Measurements from ENCODE around the gene TEX55.
A peak's percentile ranks its signal among the peaks of the same experiment; 100 is the strongest.
"Not testable (repeated sequence)": the region's sequence is repeated elsewhere in the genome, so short reads cannot be mapped to it uniquely, and the experiment has no call there.

Gene TEX55

DNA sequence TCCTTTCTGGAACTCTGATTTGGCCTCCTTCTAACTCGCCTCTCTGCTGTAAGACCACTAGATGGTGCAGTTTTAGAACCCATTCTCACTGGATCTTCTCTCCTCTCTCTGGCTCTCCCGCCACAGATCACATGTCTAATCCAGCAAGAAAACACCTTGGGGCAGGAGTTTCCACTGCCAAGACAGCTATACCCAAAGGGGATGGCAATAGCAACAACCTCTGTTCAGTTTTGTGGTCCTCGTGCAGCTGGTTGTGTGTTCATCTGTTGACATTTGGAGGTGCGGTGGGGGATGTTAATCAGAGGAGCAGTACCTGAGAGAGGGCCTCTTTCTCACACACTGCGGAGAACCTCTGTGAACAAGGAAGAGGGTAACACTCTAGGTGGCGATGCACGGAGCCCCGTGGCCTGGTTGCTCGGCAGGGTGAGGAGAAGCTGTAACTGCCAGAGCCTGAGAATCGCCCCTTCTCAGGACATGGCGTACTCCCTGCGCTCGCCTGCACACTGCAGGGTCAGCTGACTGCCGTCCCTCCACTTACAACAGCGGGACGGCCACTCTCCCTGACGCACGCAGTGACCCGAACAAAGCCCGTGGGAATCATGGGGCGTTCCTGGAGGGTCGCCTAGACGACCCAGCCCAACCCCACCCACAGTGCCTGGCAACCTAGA, at the start of gene TEX55:
Gene TEX55, plus strand, starts transcription at position 666 of the 668 bp plus-strand sequence. CDS start 25 bp downstream, outside the sequence.
- peak; percentile 56 for DNase-seq

- no peak for DNase-seq
Observed at GRCh38 chr3:119098003-119098402, 48.0 kb upstream of the TEX55 start.

DNA sequence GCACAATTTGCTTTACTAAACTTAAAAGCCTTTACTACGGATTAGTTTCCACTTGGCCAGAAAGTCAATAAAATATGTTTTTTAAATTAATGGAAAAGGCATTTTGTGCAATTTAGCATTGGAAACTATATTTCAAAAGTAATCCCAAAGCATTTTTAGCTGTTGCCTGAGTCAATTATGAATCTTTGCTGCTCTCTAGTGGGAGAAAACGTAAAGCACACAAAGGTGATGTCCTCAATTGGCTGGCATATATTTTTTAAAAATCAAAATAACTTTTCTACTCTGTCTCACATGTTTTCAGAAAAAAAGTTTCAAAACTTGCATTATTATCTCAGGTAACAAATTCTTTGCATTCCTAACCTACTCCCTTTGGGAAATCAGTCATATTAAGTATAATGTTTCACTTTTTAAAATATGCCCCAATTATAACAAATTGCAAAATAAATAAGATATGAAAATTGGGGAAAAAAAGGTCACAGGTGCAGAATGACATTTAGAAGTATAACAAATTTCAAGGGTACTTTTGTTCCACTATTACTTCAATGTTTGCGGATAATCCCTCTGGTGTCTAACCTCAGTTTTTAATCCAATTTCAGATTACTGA, 47.2 kb upstream of the TEX55 start:
- DNase-seq = peak; percentile 49

DNA sequence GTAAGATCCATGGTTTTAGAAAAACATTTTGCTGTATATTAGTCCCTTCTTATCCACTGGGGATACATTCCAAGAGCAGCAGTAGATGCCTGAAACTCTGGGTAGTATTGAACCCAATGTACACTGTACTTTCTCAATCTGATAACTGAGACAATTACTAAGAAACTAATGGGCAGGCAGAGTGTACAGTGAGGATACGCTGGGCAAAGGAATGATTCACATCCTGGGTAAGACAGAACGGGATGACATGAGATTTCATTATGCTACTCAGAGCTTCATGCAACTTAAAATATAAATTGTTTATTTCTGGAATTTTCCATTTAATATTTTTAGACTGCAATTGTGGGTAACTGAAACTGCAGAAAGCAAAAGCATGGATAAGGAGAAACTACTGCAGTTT, 46.2 kb upstream of the TEX55 start:
- DNase-seq = no peak

GRCh38 chr3:119104031-119104430, 41.9 kb upstream of the TEX55 start:
- no peak for DNase-seq

GRCh38 chr3:119118330-119118729, 27.6 kb upstream of the TEX55 start:
- DNase-seq = not testable (repeated sequence)

DNA sequence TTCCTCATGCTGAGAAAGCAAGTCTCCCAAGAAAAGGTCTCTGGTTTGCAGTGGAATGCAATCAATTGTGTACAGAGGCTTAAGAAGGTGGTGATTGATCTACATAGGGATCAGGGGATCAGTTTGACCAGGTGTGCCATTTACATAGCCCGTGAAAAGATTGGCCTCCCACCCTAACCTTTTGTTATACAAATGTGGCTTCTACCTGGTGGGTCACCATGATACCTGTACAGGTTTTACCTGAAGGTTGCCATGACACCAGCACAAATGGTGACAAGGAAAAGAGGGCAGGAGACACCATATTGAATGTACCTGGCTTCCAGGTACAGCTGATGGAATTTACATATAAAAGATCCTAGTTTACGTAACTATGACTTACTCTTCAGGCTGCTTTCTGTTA, 25.5 kb upstream of the TEX55 start:
- DNase-seq = no peak

DNA sequence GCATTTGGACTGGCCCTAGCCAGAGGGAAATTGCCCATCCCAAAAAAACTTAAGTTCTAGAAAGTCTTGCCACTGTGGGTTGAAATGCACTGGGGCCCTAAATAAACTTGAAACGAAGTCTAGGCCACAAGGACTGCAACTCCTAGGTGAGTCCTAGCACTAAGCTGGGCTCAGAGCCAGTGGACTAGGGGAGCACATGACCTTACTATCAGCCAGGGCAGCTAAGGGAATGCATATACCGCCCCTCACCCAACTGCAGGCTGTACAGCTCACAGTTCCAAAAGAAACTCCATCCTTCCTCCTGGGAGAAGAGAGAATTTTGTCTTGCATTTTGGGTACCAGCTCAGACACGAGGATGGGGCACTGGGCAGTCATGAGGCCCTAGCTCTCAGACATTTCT, 23.6 kb upstream of the TEX55 start:
- no peak for DNase-seq

DNA sequence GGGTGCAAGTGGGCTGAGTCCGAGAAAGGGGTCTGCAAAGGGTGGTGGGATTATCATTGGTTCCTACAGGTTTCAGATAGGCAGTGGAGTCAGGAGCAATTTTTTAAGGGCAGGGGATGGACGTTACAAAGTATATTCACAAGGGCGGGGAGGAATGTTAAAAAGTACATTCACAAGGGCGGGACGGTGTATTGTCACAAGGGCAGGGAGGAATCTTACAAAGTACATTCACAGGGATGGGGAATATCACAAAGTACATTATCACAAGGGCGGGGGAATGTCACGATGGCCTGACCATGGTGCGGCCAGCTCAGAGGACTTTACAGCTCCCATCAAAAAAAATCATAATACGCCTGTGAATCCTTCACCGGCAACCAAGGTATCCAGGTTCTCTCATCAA, 20.6 kb upstream of the TEX55 start:
- DNase-seq = no peak

GRCh38 chr3:119125742-119126504, 20.0 kb upstream of the TEX55 start:
- DNase-seq = no peak

- DNase-seq = not testable (repeated sequence)
Observed at GRCh38 chr3:119130291-119130690, 15.7 kb upstream of the TEX55 start.

DNA sequence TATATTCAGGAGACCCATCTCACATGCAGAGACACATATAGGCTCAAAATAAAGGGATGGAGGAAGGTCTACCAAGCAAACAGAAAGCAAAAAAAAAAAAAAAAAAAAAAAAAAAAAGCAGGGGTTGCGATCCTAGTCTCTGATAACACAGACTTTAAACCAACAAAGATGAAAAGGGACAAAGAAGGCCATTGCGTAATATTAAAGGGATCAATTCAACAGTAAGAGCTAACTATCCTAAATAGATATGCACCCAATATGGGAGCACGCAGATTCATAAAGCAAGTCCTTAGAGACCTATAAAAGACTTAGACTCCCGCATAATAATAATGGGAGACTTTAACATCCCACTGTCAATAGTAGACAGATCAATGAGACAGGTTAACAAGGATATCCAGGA, 13.7 kb upstream of the TEX55 start:
- DNase-seq = not testable (repeated sequence)

- not testable (repeated sequence) for DNase-seq
Observed at GRCh38 chr3:119139360-119139759, 6.6 kb upstream of the TEX55 start.

DNA sequence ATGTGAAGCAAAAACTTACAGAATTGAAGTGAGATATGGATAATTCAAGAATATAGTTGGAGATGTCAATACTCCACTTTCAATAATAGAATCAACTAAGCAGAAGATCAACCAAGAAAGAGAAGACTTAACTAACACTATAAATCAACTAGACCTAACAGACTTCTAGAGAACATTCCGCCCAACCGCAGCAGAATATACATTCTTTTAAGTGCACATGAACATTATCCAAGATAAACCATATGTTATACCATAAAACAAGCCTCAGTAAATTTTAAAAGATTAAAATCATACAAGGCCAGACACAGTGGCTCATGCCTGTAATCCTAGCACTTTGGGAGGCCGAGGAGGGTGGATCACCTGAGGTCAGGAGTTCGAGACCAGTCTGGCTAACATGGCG, 5.5 kb upstream of the TEX55 start:
- no peak for DNase-seq

DNA sequence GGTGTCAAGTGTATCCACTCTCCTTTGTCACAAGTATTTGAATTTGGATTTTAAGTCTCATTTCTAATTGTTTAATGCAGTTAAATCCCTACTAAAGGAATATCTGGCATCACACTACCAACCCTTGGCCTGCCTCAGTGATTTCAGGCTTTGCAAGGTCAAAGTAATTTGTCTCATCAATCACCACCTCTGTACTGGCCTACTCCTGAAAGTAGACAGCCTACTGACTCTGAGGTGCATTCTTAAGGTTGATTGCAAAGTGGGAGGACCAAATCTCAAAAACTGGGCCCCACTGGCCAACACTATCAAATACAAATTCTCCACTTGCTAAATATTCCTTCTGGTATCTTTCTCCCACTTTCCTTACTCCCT, 851 bp upstream of the TEX55 start:
- DNase-seq = no peak

DNA sequence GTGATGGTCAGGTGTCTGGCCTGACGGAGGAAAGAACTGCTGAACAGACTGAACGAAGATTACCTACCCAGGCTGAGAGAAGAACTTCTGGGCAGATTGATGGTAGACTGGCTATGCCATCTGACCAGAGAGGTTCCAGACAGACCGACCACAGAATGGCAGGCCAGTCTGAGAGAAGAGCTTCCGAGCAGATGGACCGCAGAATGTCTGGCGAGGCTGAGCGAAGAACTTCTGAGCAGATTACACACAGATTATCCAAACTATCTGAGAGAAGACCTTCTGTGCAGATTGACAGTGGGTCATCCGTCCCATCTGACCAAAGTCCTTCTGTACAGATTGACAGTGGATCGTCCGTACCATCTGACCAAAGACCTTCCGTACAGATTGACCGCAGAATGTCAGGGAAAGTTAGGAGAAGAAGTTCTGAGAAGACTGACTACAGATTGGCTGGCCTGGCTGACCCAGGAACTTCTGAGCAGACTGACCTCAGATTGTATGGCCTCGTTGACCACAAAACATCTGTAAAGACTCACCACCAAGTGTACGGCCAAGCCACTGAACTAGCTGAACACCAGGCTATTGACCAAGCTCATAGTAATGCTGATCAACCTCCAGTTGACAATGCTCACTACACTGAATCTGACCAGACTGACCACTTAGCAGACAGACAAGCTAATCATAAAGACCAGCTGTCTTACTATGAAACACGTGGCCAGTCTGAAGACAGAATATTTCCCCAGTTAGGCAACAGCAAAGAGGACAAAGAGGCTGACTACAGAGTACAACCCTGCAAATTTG, 812 bp downstream of the TEX55 start:
- no peak for DNase-seq

GRCh38 chr3:119147494-119147893, 1.5 kb downstream of the TEX55 start:
- no peak for DNase-seq

GRCh38 chr3:119148493-119149180, 2.7 kb downstream of the TEX55 start:
- no peak for DNase-seq

DNA sequence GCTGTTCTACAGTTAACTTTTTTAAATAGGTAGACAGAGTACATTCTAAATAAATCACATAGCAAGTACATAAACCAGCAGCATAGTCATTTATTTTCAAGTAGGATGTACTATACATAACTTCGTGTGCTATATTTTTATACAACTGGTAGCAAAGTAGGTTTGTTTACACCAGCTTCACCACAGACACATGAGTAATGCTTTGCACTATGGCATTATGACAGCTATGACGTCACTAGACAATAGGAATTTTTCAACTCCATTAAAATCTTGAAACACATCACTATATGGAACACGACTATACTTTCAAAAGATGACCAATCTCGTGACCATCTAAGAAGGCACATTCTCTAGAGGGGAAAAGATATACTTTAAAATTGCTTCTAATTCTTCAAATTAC, 3.5 kb downstream of the TEX55 start:
- no peak for DNase-seq

GRCh38 chr3:119156868-119157267, 10.9 kb downstream of the TEX55 start:
- DNase-seq = no peak

DNA sequence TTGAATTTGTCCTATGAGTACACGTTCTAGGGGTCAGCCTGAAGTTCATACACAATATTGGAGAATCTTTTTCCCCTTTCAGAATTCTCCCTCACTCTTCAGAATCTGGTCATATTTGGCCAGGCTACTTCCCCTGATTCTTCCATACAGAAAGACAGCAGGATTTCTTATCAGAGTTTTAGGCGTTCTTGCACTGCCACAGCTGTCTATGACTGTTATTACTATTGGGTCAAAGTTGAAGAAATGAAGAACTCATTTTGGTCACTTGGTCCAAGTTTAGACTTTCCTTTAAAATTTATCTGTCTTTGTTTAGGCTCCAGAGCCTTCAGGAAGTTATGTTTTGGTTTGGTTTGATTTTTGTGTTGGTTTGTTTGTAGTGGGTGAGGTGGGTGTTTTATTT, 12.0 kb downstream of the TEX55 start:
- DNase-seq = no peak

DNA sequence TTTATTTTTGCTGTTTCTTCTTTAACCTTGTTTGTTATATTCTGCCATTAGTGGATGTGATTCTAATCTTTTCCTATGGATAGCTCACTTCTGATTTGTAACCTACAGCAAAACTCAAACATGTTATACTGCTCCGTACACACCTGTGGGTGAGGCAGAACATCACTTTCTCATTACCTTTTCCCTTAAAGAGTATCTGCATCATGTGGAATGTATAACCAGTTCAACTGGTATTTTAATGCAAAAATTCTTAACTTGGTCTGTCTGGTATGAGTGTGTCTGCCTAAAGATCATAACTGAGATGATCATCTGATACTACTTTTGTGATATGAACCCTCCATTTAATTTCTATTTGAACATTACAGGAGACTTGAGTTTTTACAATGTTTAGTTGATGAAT, 14.4 kb downstream of the TEX55 start:
- no peak for DNase-seq

GRCh38 chr3:119160815-119161214, 14.8 kb downstream of the TEX55 start:
- no peak for DNase-seq

Measured in NCI-H1105 (cell line).